Thyroid gland (tissue), 4 donors: ENCODE data around the gene NDC80.

Source experiments
- POLR2A ChIP-seq, 2 donors: fragments of 450-650 bp; IDR thresholded peaks; one replicate each; pipeline ENCODE4 v1.6.1; 2017; ENCODE audit warnings: antibody characterized with exemption in 2 of 2, mild to moderate bottlenecking in 2 of 2, moderate library complexity in 1 of 2
- TF ChIP-seq, protein P1 (sequence below), 6 experiments: fragments of 200-600 bp in 3 of 6; fragments of 450-650 bp in 3 of 6; sonication (generic) in 3 of 6; IDR thresholded peaks; one replicate each; pipeline ENCODE4 v1.5.1; 2016 to 2019; ENCODE audit warnings: antibody characterized with exemption in 6 of 6, mild to moderate bottlenecking in 2 of 6, inconsistent platforms in 1 of 6, moderate library complexity in 1 of 6

DNA sequence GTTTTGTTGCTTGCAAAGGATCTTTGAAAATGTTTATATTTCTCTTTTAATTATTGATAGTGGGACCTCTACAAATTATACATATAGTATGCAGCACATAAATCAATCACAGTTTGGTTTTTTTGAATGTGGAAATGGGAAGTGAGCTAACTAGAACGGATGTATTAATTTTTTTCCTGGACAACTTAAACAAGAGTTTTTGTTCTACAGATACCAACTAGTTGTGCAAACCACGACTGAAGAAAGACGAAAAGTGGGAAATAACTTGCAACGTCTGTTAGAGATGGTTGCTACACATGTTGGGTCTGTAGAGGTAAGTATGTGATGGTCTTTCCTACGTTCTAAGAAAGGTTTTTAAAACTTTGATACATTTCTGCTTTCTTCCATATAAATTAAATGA is 39.2 kb downstream of the NDC80 start:
- TF ChIP-seq POLR2A (IDR thresholded peaks at IDR 0.05) = no peak
- TF ChIP-seq, protein P1, sequence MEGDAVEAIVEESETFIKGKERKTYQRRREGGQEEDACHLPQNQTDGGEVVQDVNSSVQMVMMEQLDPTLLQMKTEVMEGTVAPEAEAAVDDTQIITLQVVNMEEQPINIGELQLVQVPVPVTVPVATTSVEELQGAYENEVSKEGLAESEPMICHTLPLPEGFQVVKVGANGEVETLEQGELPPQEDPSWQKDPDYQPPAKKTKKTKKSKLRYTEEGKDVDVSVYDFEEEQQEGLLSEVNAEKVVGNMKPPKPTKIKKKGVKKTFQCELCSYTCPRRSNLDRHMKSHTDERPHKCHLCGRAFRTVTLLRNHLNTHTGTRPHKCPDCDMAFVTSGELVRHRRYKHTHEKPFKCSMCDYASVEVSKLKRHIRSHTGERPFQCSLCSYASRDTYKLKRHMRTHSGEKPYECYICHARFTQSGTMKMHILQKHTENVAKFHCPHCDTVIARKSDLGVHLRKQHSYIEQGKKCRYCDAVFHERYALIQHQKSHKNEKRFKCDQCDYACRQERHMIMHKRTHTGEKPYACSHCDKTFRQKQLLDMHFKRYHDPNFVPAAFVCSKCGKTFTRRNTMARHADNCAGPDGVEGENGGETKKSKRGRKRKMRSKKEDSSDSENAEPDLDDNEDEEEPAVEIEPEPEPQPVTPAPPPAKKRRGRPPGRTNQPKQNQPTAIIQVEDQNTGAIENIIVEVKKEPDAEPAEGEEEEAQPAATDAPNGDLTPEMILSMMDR (IDR thresholded peaks at IDR 0.05) = no peak
